ENCODE data around the gene SELENON. TPM values are rescaled to one million over a fixed set of nuclear protein-coding genes. Genes with fewer than 3 reads are reported as not detected.
A peak's percentile ranks its signal among the peaks of the same experiment; 100 is the strongest.

Gene SELENON
- total RNA-seq, 1 donor from 2014 or later, result 19.1 TPM

DNA sequence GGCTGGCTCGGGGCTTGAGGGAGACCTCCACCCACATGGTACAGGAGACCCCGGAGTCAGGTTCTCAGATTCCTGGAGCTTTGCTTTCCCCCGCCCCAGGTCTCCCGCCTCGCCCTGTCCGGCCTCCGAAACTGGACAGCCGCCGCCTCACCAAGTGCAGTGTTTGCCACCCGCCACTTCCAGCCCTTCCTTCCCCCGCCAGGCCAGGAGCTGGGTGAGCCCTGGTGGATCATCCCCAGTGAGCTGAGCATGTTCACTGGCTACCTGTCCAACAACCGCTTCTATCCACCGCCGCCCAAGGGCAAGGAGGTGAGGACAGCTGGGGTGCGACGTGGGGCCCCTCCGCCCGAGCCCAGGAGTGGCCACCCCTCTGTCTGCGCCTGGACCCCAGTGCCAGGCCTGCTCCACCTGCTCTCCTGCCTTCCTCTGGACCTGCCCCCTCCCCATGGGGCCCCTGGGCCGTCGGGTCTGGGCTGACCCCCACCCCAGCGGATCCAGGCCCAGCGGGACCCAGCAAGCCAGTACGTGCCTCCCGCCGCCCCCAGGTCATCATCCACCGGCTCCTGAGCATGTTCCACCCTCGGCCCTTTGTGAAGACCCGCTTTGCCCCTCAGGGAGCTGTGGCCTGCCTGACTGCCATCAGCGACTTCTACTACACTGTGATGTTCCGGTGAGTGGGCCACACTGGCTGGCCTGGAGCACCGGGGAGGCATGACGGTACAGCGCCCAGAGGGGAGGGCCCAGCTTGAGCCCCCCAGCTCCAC is 8.7 kb downstream of the SELENON start:
- no peak for DNase-seq (ENCODE audit: low read depth)

GRCh38 chr1:25809283-25809926 is 9.4 kb downstream of the SELENON start:
- no peak for DNase-seq (ENCODE audit: low read depth)

DNA sequence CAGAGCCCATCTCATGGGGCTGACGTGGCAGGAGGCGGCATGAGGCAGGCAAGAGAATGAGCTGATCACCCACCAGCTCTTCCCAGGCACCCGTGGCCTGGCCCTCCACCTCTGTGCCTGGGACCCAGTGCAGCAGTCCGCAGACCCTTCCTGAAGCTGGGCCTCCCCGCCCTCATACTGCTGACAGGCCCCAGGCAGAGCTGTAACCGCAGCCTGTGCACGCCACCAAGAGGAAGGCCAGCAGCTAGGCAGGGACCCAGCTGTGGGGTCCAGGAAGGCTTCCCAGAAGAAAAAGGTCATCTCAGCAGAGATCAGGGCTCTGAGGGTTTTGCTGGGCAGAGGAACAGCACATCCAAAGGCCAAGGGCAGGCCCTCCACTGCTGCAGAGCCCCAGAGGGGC is 9.9 kb downstream of the SELENON start:
- no peak for DNase-seq (ENCODE audit: low read depth)

DNA sequence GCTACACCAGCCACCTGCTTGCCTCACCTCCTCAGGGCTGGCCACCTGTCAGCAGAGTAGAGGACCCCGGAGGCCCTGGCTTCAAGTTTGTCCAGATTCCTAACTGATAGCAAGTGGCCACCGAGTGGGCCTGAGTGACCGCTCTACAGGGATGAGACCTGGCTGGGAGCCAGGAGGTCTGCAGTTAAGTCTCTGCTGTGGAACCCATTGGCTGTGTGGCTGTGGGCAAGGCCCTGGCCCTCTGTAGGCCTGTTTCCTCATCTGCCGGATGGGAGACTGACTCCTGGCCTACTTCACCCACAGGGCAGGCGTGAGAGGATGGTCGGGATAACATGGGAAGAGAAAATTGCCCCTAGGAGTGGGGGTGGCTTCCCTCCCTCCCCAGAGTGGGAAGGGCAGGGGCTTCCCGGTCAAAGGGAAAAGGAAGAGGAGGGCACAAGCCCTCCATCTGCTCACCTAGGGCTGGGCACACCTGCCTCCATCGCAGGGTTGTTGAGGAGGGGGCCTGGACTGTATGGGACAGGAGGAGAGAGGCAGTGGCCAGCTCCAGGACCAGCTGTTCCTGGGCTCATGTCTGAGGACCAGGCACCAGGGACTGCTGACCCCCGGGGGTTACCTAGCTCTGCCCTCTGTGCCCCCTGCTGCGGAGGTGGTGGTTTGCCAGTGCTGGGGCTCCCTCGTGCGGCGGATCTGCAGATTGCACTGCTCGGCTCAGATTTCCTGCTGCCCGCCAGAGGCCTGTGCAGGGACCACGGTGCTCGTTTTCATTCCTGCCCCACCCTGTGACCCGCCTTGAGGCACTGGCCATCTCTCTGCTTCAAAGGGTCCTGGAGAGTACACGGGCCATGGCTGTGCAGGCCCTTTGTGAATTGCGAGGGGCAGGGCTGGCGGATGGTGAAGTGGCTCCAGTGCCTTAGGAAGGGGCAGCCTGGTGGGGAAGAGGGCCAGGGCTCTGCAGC is 10.6 kb downstream of the SELENON start:
- DNase-seq (ENCODE audit: low read depth), result peak; percentile 58

- DNase-seq (ENCODE audit: low read depth), result no peak
Measured at GRCh38 chr1:25811384-25812082, 11.5 kb downstream of the SELENON start.

- DNase-seq (ENCODE audit: low read depth), result no peak
Measured at GRCh38 chr1:25813071-25813733, 13.2 kb downstream of the SELENON start.

- DNase-seq (ENCODE audit: low read depth), result no peak
Measured at GRCh38 chr1:25813734-25814471, 13.9 kb downstream of the SELENON start.

DNA sequence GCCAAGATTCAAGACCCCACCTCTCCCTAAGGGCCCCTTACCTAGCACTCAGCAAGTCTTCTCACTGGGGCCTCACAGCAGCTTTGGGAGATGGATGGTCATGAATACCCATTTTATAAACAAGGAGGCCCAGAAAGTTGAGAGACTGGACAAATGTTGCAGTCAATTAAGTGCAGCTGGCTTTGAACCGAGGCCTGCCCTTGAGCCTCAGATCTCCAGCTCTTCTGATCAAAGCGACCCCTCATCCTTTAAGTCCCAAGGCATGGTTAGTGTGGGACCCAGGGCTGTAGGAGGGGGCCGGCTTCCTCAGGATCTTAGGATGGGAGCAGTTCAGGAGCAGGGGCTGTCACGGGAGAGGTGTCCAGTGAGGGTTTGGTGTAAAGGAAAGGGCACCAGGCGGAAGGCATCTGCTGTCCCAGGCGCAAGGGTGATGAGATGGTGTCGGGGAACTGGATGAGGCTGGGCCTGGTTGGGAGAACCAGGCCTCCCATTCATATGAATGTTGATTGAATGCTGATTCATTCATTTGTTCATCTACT is 14.6 kb downstream of the SELENON start:
- no peak for DNase-seq (ENCODE audit: low read depth)

DNA sequence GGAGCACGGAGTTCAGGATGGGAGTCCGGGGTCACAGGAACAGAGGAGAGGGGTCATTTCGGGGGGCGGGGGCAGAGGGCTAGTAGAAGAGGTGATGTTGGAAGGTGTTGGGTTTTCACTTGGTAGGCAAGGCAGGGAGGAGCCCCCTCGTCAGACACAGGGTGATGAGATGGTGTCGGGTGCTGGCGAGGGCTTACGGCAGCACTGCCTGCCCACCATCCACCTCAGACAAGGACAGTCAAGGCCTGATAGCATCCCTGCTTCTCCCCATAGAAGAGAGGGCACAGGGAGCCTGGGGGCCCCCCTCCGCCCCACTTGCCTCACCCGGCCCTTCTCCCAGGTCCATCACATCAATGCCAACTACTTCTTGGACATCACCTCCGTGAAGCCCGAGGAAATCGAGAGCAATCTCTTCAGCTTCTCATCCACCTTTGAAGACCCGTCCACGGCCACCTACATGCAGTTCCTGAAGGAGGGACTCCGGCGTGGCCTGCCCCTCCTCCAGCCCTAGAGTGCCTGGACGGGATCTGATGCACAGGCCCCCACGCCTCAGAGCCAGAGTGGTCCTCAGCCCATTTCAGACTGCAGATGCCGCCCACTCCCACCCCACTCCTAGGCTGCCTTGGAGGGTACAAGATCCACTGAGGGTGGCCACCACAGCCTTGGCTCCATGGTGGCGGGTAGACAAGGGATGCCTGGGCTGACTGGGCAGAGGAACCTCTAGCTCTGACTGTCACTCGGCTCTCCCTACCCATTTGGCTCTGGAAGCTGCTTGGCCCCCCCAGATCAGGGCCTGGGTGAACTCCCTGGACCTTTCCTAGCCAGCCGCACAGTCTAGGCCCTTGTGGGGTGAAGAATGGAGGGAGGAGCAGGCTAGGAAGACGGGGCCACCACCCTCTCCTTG is 15.5 kb downstream of the SELENON start:
- no peak for DNase-seq (ENCODE audit: low read depth)

GRCh38 chr1:25816112-25816718 is 16.2 kb downstream of the SELENON start:
- DNase-seq (ENCODE audit: low read depth), result no peak

GRCh38 chr1:25817840-25818501 is 18.0 kb downstream of the SELENON start:
- DNase-seq (ENCODE audit: low read depth), result no peak

- DNase-seq (ENCODE audit: low read depth), result no peak
Measured at GRCh38 chr1:25818569-25818968, 18.6 kb downstream of the SELENON start.

DNA sequence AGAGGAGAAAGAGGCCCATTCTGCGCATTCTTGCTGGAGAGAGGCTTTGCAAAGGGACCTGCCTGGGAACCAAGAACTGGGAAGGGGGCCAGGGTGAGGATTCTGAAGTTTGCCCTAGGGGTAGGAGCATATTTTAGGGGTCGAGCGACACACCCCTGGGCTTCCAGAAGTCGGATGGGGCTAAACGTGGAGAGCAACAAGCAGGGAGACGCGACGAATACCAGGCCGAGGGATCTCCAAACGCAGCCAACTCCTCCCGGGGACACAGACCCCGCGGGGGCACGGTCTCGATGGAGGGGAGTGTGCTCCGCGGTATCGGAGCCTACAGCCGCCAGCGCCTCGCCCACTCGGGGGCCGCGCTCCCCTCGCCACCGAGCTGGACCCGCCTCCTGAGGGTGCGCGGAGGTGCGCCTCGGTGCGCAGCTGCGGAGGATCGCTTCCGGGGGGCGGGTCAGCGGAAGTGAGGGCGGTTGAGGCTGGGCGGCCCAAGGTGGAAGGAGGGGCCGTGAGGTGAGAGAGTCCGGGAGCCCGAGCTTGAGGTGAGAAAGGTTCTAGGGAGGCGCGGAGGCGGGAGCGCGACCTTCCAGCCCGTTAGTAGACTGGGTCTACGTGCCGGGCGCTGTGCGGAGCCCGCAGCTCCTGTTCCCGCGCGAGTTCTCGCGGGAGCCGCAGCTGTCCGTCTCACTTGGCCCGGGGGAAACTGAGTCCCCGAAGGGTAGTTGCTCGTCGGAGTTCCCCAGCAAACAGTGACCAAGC is 19.7 kb downstream of the SELENON start, which contains the start of gene MTFR1L:
Gene MTFR1L (plus strand): TSS at position 464 of the 756 bp plus-strand sequence. CDS start 3,151 bp downstream, outside the sequence.
- DNase-seq (ENCODE audit: low read depth), result peak; percentile 81

GRCh38 chr1:25820247-25821111 is 20.5 kb downstream of the SELENON start:
- peak; percentile 49 for DNase-seq (ENCODE audit: low read depth)

DNA sequence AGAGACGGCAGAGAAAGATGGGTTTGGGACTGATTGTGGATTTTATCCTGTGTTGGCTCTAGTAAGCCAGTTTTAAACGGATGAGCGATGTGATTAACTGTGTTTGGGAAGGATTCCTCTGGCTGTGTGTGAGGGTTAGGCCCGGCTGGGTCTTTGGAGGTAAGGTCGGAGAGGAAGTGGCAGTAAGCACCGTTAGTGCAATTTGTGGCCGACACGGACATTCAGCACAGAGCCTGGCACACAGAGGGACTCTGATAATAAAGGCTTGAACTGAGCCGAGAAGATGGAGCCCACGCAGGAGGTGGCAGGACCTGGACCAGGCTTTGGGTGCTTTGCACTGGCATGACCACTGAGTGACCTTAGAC is 21.1 kb downstream of the SELENON start:
- DNase-seq (ENCODE audit: low read depth), result no peak

GRCh38 chr1:25821630-25822091 is 21.7 kb downstream of the SELENON start:
- peak; percentile 30 for DNase-seq (ENCODE audit: low read depth)
